ENCODE measurements around the gene IL4R. TPM values are rescaled to one million over a fixed set of nuclear protein-coding genes. Genes with fewer than 3 reads are reported as not detected.

IL4R gene
- total RNA-seq, 1 experiment from 2014 or later: 99.0 TPM

- intact Hi-C loops (cut with micrococcal nuclease; ENCODE audit: unreplicated experiment): no loop called here
- no peak overlapping the region for H3K27ac Mint-ChIP-seq (ENCODE audit: unreplicated experiment)
- BruUV-seq (replicated peaks): no TSS peak
These were observed 87.2 kb downstream of the IL4R start for GRCh38 chr16:27400751-27401620.

GRCh38 chr16:27401768-27402568, 88.2 kb downstream of the IL4R start, which contains the start of gene IL21R:
Gene IL21R, plus strand, starts transcription at chr16:27402174. Its CDS starts 27,898 bp downstream, at chr16:27430072.
- peak within 1 kb of the TSS; percentile 20 for H3K4me3 Mint-ChIP-seq (ENCODE audit: low read depth, unreplicated experiment)
- H3K36me3 Mint-ChIP-seq (ENCODE audit: insufficient read depth, unreplicated experiment): no peaks in the 10 kb centered on the region

More at GRCh38 chr16:27400751-27401620, 87.2 kb downstream of the IL4R start:
- no peak for DNase-seq
- Mint-ChIP-seq H3K9me3 (ENCODE audit: low read depth, unreplicated experiment) (peaks cover under 1% of the 10 kb centered on the region), H3K27me3 (ENCODE audit: unreplicated experiment) (peaks cover 70% of the 10 kb centered on the region), H3K36me3 (ENCODE audit: insufficient read depth, unreplicated experiment) (no peaks in the 10 kb centered on the region), H3K4me1 (ENCODE audit: low read depth, unreplicated experiment) (peaks cover 9% of the 10 kb centered on the region), H3K4me3 (ENCODE audit: low read depth, unreplicated experiment) (no peak overlapping the region)
- no peak for TF ChIP-seq CTCF (IDR thresholded peaks at IDR 0.05; ENCODE audit: unreplicated experiment)
- CTCF ChIA-PET: interaction anchor here (0.5 kb wide), 1 partner anchor 206 kb away, joined by 4 read pairs; no protein-coding TSS in a partner anchor

GRCh38 chr16:27402569-27402963, 88.8 kb downstream of the IL4R start:
- no peak for DNase-seq
- Mint-ChIP-seq H3K36me3 (ENCODE audit: insufficient read depth, unreplicated experiment) (no peaks in the 10 kb centered on the region), H3K4me1 (ENCODE audit: low read depth, unreplicated experiment) (peaks cover 9% of the 10 kb centered on the region), H3K4me3 (ENCODE audit: low read depth, unreplicated experiment) (peak overlapping the region; percentile 20), H3K9me3 (ENCODE audit: low read depth, unreplicated experiment) (no peaks in the 10 kb centered on the region), H3K27me3 (ENCODE audit: unreplicated experiment) (peaks cover 83% of the 10 kb centered on the region), H3K27ac (ENCODE audit: unreplicated experiment) (no peak overlapping the region)
- intact Hi-C loops (cut with micrococcal nuclease; ENCODE audit: unreplicated experiment): no loop called here
- TF ChIP-seq CTCF (IDR thresholded peaks at IDR 0.05; ENCODE audit: unreplicated experiment): no peak
- CTCF ChIA-PET: no interaction called here
- BruUV-seq (replicated peaks): no TSS peak

More at GRCh38 chr16:27401768-27402568, 88.2 kb downstream of the IL4R start, which contains the start of gene IL21R:
- H3K4me1 Mint-ChIP-seq (ENCODE audit: low read depth, unreplicated experiment): peaks cover 9% of the 10 kb centered on the region
- intact Hi-C loops (cut with micrococcal nuclease; ENCODE audit: unreplicated experiment): no loop called here
- H3K9me3 Mint-ChIP-seq (ENCODE audit: low read depth, unreplicated experiment): no peaks in the 10 kb centered on the region
- DNase-seq: no peak
- no peak for TF ChIP-seq CTCF (IDR thresholded peaks at IDR 0.05; ENCODE audit: unreplicated experiment)
- H3K27me3 Mint-ChIP-seq (ENCODE audit: unreplicated experiment): peaks cover 77% of the 10 kb centered on the region
- no peak within 1 kb of the TSS for H3K27ac Mint-ChIP-seq (ENCODE audit: unreplicated experiment)
- BruUV-seq (replicated peaks): no TSS peak
- CTCF ChIA-PET: interaction anchor here (0.5 kb wide), 1 partner anchor 205 kb away, joined by 4 read pairs; no protein-coding TSS in a partner anchor

GRCh38 chr16:27402964-27403600, 89.3 kb downstream of the IL4R start:
- no peak for DNase-seq
- CTCF ChIA-PET: no interaction called here
- Mint-ChIP-seq H3K4me3 (ENCODE audit: low read depth, unreplicated experiment) (no peak overlapping the region), H3K4me1 (ENCODE audit: low read depth, unreplicated experiment) (peaks cover 14% of the 10 kb centered on the region), H3K36me3 (ENCODE audit: insufficient read depth, unreplicated experiment) (no peaks in the 10 kb centered on the region), H3K27me3 (ENCODE audit: unreplicated experiment) (peaks cover 88% of the 10 kb centered on the region), H3K9me3 (ENCODE audit: low read depth, unreplicated experiment) (no peaks in the 10 kb centered on the region), H3K27ac (ENCODE audit: unreplicated experiment) (no peak overlapping the region)
- intact Hi-C loops (cut with micrococcal nuclease; ENCODE audit: unreplicated experiment): no loop called here
- TF ChIP-seq CTCF (IDR thresholded peaks at IDR 0.05; ENCODE audit: unreplicated experiment): no peak
- BruUV-seq (replicated peaks): no TSS peak
